ENCODE measurements around the gene TUT7.
"Not testable (repeated sequence)": the region's sequence is repeated elsewhere in the genome, so short reads cannot be mapped to it uniquely, and the experiment has no call there.

Gene TUT7

GRCh38 chr9:86354011-86354817 is at the start of gene TUT7:
Gene TUT7 (minus strand): TSS chr9:86354410. CDS start chr9:86353199, 1,211 bp downstream.
- peak; percentile 88 to 89 for DNase-seq

GRCh38 chr9:86402591-86402990 is 48.4 kb upstream of the TUT7 start:
- DNase-seq: no peak

- no peak for DNase-seq
These were observed 42.2 kb upstream of the TUT7 start for GRCh38 chr9:86396412-86396811.

- DNase-seq: not testable (repeated sequence)
These were observed 36.0 kb upstream of the TUT7 start for GRCh38 chr9:86390184-86390583.

- no peak for DNase-seq
These were observed 35.4 kb upstream of the TUT7 start for GRCh38 chr9:86389628-86390027.

- no peak for DNase-seq
These were observed 33.2 kb upstream of the TUT7 start for GRCh38 chr9:86387376-86387775.

GRCh38 chr9:86383000-86383399 is 28.8 kb upstream of the TUT7 start:
- not testable (repeated sequence) for DNase-seq

GRCh38 chr9:86376016-86376415 is 21.8 kb upstream of the TUT7 start:
- DNase-seq: no peak

GRCh38 chr9:86369810-86370209 is 15.6 kb upstream of the TUT7 start:
- no peak for DNase-seq

- no peak for DNase-seq
These were observed 14.8 kb upstream of the TUT7 start for GRCh38 chr9:86368871-86369521.

GRCh38 chr9:86361176-86361575 is 7.0 kb upstream of the TUT7 start:
- no peak for DNase-seq

- no peak for DNase-seq
These were observed 5.1 kb upstream of the TUT7 start for GRCh38 chr9:86359151-86359879.

- no peak for DNase-seq
These were observed 3.0 kb upstream of the TUT7 start for GRCh38 chr9:86356871-86357866.

- DNase-seq: no peak
These were observed 1.6 kb upstream of the TUT7 start for GRCh38 chr9:86355814-86356213.

GRCh38 chr9:86354818-86355309 is 654 bp upstream of the TUT7 start:
- DNase-seq: no peak

GRCh38 chr9:86353655-86354010 is 577 bp downstream of the TUT7 start:
- no peak for DNase-seq

- DNase-seq: no peak
These were observed 1.7 kb downstream of the TUT7 start for GRCh38 chr9:86352440-86353077.

- no peak for DNase-seq
These were observed 2.3 kb downstream of the TUT7 start for GRCh38 chr9:86351880-86352279.

GRCh38 chr9:86350006-86350760 is 4.0 kb downstream of the TUT7 start:
- DNase-seq: no peak

- no peak for DNase-seq
These were observed 4.9 kb downstream of the TUT7 start for GRCh38 chr9:86349271-86349670.

GRCh38 chr9:86347991-86348390 is 6.2 kb downstream of the TUT7 start:
- no peak for DNase-seq
